Hematopoietic multipotent progenitor cell treated with erythropoietin and hydrocortisone succinate and interleukin-3 and kit ligand, for 15 days (in vitro differentiated cells): ENCODE data around the gene VWA8.
"Not testable (repeated sequence)": the region's sequence is repeated elsewhere in the genome, so short reads cannot be mapped to it uniquely, and the experiment has no call there.

Experiments used
- DNase-seq: peaks from one replicate; pipeline ENCODE4 v3.0.0-alpha.2; 2015; ENCODE audit warnings: low spot score

The VWA8 gene

DNA sequence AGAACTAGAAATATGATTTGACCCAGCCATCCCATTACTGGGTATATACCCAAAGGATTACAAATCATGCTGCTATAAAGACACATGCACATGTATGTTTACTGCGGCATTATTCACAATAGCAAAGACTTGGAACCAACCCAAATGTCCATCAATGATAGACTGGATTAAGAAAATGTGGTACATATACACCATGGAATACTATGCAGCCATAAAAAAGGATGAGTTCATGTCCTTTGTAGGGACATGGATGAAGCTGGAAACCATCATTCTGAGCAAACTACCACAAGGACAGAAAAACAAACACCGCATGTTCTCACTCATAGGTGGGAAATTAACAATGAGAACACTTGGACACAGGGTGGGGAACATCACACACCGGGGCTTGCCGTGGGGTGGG lies 38.0 kb downstream of the VWA8 start:
- DNase-seq = not testable (repeated sequence)

- DNase-seq = no peak
Observed at GRCh38 chr13:41919741-41920487, 41.0 kb downstream of the VWA8 start.

DNA sequence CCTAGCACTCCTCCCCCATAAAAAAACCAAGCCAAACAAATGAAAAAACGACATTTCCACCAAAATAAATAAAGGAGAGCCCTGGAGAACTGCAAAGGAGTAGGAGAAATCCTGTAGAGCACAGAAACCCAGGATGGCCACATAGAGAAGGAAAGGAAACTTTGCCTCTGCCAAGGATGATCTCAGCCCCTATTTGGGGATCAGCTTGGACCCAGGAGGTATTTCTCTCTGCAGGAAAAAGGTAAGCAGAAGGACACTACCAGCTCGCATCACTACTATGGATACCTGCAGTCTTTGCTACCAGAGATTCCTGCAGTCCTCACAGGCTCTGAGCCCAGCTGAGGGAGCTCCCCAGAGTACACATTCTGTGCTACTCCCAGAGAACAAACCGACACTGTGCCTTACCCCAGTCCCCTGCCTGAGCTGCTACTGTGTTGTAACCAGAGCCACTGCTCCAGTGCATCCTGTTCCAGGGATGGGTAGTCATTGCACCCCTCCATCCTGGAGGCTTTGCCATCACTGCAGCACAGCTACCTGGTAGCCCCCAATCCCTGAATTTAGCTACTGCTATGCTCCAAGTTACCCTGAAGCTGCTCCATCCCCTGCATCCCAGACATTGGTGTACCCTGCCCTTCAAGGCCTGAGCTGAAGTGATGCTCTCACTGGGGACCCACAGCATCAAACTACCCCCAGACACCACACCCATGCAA lies 41.7 kb downstream of the VWA8 start:
- no peak for DNase-seq

- no peak for DNase-seq
Observed at GRCh38 chr13:41917641-41918040, 43.3 kb downstream of the VWA8 start.

DNA sequence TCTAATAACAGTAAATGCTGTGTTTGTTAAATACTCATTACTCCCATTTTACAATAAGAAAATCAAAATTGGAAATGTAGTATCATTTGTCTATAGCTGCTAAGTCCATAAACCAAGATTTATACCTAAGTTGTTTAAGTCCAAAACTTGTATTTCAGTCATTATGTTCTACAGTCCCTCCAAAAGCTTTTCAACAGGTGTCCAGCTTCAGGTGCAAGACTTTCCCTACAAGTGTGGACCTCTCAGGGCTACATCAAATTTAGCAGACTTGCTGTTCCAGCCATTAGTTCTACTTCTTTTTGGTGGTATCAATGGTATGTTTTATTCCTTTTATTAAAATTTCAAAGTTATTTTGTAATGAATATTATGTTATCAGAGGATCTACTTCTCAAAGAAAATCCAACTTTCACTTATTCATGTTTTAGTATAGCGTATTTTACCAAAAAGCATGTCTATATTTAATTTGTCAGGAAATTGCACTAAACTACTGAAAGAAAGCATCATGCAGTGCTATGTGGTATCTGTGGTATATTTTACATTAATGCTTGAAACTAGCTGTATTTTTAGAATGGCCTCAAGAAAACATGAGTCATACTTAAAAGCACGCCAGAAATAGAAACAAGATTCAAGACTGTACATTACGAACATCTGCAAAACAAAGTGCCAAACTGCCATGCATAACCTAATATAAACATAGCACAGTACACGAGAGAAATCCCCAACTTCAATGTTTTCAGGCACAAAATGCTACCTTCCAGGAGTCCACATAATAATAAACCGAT lies 44.5 kb downstream of the VWA8 start:
- no peak for DNase-seq

DNA sequence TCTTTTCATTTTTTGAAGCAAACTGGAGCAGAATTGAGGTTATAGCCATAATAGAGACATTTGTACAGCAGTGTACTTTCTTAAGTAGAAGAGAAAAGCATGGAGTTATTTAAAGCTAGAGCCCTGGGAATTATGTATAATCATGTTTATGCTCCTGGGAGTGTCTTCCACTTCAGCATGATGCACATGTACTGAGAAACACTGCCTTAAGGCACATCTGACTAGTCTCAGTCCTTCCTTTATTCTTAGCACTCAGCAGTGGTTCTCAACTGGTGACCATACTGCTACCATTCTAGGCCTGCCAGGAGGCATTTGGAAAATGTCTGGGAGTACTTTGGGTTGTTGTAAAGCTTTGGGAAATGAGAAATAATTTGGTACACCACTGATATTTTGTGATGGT lies 45.8 kb downstream of the VWA8 start:
- no peak for DNase-seq

- no peak for DNase-seq
Observed at GRCh38 chr13:41914552-41914951, 46.4 kb downstream of the VWA8 start.

DNA sequence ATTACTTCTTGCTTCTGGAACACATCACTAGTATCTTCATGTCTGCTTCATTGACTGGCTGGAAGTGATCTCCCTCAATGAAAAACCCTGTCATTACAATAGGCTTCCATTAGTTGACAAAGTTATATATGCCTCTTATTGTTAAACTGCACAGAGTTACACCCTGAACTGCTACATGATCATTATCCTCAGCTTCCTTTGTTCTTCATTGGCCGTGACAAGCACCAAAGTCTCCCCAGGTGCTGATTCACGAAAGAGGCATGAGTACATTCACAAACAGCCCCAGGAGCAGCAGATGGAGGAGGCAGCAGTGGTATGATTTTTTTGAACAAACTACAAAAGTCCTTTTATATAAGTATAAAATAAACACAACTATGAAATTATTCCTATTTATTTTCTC lies 51.4 kb downstream of the VWA8 start:
- DNase-seq = no peak

DNA sequence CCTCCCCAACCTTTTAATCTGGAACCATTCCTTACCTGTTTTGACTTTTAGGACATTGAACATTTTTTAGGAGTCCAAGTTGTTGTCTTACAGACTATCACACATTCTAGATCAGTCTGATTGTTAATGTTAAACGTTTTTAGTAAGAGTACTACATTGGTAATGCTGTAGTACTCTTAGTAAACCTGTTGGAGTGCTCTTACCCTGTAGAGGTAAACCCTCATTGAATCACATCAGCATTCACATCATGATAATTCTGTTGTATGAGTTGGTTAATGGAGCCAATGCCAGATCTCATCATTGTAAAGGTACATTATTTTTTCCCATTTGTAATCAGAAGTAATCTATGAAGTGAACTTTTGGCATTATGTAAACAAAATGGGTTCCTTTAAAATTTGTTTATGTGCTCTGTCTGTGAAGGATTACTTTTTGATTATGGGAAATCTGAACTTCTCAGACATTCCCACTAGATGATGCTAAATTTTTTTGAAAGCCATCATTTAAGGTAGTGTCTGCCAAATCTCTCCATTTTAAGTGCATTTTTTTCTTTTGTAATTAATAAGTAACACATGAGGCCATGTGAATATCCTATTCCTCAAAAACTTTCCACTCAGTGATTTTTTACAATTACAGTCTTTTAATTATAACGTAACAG lies 55.2 kb downstream of the VWA8 start:
- DNase-seq = peak; percentile 73

DNA sequence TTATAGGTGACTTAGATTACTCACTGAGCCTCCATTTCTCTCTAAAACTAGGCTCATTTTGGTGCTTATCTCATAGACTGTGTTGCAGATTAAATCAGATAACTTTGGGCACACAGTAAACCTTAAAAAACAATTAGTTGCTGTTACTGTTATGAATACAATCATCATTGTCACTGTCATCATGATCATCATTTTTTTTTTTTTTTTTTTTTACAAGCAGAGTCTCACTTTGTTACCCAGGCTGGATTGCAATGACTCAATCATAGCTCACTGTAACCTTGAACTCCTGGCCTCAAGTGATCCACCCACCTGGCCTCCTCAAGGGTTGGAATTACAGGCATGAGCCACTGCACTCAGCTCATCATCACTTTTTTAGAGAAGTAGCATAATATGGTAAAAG lies 60.0 kb downstream of the VWA8 start:
- no peak for DNase-seq

DNA sequence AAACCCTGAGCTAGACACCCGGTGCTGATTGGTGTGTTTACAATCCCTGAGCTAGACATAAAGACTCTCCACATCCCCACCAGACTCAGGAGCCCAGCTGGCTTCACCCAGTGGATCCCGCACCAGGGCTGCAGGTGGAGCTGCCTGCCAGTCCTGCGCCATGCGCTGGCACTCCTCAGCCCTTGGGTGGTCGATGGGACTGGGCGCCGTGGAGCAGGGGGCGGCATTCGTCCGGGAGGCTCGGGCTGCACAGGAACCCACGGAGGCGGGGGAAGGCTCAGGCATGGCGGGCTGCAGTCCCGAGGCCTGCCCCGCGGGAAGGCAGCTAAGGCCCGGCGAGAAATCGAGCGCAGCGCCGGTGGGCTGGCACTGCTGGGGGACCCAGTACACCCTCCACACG lies 62.5 kb downstream of the VWA8 start:
- DNase-seq = not testable (repeated sequence)

- DNase-seq = no peak
Observed at GRCh38 chr13:41897126-41897525, 63.8 kb downstream of the VWA8 start.

- no peak for DNase-seq
Observed at GRCh38 chr13:41895478-41895877, 65.4 kb downstream of the VWA8 start.

- no peak for DNase-seq
Observed at GRCh38 chr13:41891119-41891518, 69.8 kb downstream of the VWA8 start.

DNA sequence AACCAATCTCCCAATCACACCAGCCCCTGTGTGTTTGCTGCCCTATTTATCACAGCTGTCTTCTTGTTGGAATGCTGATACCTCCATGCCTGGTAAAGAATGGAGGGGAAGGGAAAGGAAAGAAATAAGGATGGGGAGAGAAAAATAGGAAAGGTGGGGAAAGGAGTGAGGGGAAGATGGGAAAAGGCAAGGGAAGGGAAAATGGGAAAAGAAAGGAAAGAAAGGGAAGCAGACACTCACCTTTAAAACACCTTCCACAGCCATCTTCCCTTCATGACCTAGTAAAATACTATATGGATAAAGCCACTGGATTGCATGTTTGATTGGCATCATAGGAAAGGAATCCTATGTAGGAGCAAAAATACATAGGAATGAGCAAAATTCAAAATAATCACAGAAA lies 77.8 kb downstream of the VWA8 start:
- no peak for DNase-seq

- DNase-seq = not testable (repeated sequence)
Observed at GRCh38 chr13:41881890-41882289, 79.0 kb downstream of the VWA8 start.

DNA sequence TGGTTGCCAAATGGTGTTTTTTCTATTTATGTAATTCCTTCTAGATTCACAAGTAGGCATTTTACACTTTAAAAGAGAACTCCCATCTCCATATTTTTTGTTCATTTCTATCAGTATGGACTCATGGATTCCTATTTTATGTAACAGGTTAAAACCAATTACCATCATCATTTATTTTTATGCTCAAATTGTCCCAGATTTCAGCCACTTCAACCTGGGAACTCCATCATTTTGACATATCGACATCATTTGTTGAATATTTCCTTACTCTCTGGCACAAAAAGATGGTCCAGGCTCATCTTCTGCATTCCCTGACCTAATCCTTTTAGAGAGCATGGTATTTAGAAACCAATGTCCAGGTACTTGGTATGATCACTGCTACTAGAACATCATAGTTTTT lies 79.9 kb downstream of the VWA8 start:
- no peak for DNase-seq

DNA sequence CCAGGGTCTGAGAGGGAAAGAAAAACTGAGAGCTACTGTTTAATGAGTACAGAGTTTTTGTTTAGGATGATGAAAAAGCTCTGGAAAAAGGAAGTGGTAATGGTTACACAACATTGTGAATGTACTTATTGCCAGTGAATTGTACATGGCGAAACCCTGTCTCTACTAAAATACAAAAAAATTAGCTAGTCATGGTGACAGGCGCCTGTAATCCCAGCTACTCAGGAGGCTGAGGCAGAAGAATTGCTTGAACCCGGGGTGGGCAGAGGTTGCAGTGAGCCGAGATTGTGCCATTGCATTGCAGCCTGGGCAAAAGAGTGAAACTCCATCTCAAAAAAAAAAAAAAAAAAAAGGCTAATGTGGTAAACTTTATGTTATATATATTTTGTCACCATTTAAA lies 96.3 kb downstream of the VWA8 start:
- no peak for DNase-seq

DNA sequence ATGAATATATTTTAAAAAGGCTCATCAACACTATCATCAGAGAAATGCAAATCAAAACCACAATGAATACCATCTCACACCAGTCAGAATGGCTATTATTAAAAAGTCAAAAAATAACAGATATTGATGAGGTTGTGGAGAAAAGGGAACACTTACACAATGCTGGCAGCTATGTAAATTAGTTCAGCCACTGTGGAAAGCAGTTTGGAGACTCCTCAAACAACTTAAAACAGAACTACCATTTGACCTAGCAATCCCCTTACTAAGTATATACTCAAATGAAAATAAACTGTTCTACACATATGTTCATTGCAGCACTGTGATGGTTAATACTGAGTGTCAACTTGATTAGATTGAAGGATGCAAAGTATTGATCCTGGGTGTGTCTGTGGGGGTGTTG lies 98.2 kb downstream of the VWA8 start:
- DNase-seq = not testable (repeated sequence)

DNA sequence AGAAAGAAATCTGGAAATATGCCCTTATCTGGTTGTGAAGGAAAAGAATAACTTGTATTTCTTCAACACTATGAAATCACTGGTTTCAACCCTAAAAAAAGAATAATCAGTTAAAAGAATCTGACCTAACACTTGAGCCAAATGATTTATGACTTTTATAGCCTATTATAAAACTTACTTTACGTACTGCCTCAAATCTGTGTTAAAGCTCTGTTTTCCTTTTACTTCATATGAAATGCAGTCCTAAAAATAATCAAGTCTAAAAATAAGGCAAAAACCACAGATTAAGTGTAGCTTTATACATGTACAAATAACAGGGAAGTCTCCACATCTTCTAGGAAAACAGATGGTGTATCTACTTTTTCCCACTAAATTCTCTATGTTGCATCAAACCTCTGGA lies 101.3 kb downstream of the VWA8 start:
- DNase-seq = no peak

- no peak for DNase-seq
Observed at GRCh38 chr13:41858780-41859179, 102.1 kb downstream of the VWA8 start.

- peak; percentile 18 for DNase-seq
Observed at GRCh38 chr13:41854758-41855157, 106.2 kb downstream of the VWA8 start.
